Sigmoid colon (tissue), 7 donors: ENCODE measurements around the gene NRF1. TPM values are rescaled to one million over a fixed set of nuclear protein-coding genes. Genes with fewer than 3 reads are reported as not detected.
A peak's percentile ranks its signal among the peaks of the same experiment; 100 is the strongest.

ENCODE experiments used
- DNase-seq: peaks from one replicate; pipeline ENCODE4 v3.0.0-alpha.2; 2019
- H3K27ac ChIP-seq, 4 donors: fragments of 200-600 bp; sonication (generic); one replicate each; pipeline ENCODE4 v1.5.1; 2016 to 2019; ENCODE audit warnings: mild to moderate bottlenecking in 1 of 4
- H3K27me3 ChIP-seq, 3 donors: fragments of 200-600 bp; sonication (generic); one replicate each; pipeline ENCODE4 v1.5.1; 2019; ENCODE audit warnings: mild to moderate bottlenecking in 1 of 3
- H3K36me3 ChIP-seq, 4 donors: fragments of 200-600 bp; sonication (generic); one replicate each; pipeline ENCODE4 v1.5.1; 2016 to 2019
- H3K4me1 ChIP-seq, 4 donors: fragments of 200-600 bp; sonication (generic); one replicate each; pipeline ENCODE4 v1.5.1; 2017 to 2019
- H3K4me3 ChIP-seq, 4 donors: fragments of 200-600 bp; sonication (generic); one replicate each; pipeline ENCODE4 v1.5.1; 2017 to 2019; ENCODE audit warnings: mild to moderate bottlenecking in 2 of 4, moderate library complexity in 1 of 4
- H3K9me3 ChIP-seq, 4 donors: fragments of 200-600 bp in 3 of 4; sonication (generic) in 3 of 4; one replicate each; pipeline versions ENCODE4 v1.5.1 to v1.6.1; 2013 to 2019
- EP300 ChIP-seq, 4 donors: sonication (generic); formaldehyde crosslinking; IDR thresholded peaks; one replicate each; pipeline ENCODE4 v1.6.1; 2017; ENCODE audit warnings: antibody characterized with exemption in 4 of 4
- POLR2A ChIP-seq, 2 donors: fragments of 450-650 bp; IDR thresholded peaks; one replicate each; pipeline ENCODE4 v1.6.1; 2016; ENCODE audit warnings: antibody characterized with exemption in 2 of 2, mild to moderate bottlenecking in 2 of 2, moderate library complexity in 2 of 2
- POLR2AphosphoS5 ChIP-seq, 4 donors: sonication (generic); formaldehyde crosslinking; IDR thresholded peaks; one replicate each; pipeline ENCODE4 v1.6.1; 2017; ENCODE audit warnings: antibody characterized with exemption in 4 of 4
- WGBS, 2 donors: extraction: QIAGEN DNeasy Blood & Tissue Kit; methylation state at CpG; one replicate each; pipeline ENCODE4 v1.1.7; 2013; 5-methylcytosine and 5-hydroxymethylcytosine counted together
- intact Hi-C: fragments of 100-400 bp; cut with DNase I; formaldehyde crosslinking; loops from one replicate; pipeline ENCODE4 v1.15.1; 2023
- polyA plus RNA-seq, 3 donors: library from polyadenylated mRNA; stranded (reverse); fragments of 200-250 nt; gene quantifications; one replicate each; pipeline ENCODE4 v1.2.3, GENCODE V29; 2013
- total RNA-seq, 4 donors: library from RNA; depleted of rRNA; stranded (reverse); fragments of >200 nt; gene quantifications; one replicate each; pipeline ENCODE4 v1.1.0, GENCODE V29; 2016
- TF ChIP-seq, protein P1 (sequence below), 4 experiments: fragments of 450-650 bp in 3 of 4; fragments of 200-600 bp in 1 of 4; IDR thresholded peaks; one replicate each; pipeline ENCODE4 v1.5.1; 2016 to 2019; ENCODE audit warnings: antibody characterized with exemption in 4 of 4, mild to moderate bottlenecking in 3 of 4, moderate library complexity in 2 of 4
- donor health status: healthy with polysubstance abuse.
- donor health status: Bipolar disorder and iron deficiency.
- donor health status: healthy.

Gene NRF1
- total and polyA plus RNA-seq, 7 donors: 4.8 to 18.1 (median 15.0) TPM

DNA sequence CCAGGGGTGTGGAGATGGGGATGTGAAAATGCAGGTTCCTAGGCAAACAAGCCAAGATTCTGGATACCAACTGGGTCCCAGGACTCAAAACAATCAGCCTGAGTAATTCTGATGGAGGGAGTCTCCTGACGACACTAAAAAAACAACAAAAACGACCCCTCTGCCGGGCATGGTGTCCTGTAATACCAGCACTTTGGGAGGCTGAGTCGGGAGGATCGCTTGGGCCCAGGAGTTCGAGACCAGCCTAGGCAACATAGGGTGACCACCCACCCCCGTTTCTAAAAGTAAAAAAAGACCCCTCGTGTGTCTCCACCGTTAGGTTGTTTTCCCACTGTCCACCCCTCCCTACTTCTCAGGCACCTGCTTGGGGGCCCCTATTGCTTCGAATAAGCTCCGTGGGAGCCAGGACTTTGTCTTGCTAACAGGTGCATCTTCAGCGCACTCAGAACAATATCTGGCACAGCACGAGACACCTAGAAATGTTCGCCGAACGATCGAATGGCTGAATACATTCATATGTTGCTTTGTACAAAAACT is 743 bp upstream of the NRF1 start:
- 8 to 9% methylated on average over 17 of the region's 17 CpGs for WGBS, 2 donors
- TF ChIP-seq, protein P1, sequence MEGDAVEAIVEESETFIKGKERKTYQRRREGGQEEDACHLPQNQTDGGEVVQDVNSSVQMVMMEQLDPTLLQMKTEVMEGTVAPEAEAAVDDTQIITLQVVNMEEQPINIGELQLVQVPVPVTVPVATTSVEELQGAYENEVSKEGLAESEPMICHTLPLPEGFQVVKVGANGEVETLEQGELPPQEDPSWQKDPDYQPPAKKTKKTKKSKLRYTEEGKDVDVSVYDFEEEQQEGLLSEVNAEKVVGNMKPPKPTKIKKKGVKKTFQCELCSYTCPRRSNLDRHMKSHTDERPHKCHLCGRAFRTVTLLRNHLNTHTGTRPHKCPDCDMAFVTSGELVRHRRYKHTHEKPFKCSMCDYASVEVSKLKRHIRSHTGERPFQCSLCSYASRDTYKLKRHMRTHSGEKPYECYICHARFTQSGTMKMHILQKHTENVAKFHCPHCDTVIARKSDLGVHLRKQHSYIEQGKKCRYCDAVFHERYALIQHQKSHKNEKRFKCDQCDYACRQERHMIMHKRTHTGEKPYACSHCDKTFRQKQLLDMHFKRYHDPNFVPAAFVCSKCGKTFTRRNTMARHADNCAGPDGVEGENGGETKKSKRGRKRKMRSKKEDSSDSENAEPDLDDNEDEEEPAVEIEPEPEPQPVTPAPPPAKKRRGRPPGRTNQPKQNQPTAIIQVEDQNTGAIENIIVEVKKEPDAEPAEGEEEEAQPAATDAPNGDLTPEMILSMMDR (IDR thresholded peaks at IDR 0.05): peak in 1 of 4 experiments; percentile 5
- TF ChIP-seq EP300 (IDR thresholded peaks at IDR 0.05): no peak
- intact Hi-C loops: loop anchor here (5.0 to 10.0 kb wide), 2 partner anchors 217 to 386 kb away; partner anchors contain the start of gene AHCYL2

DNA sequence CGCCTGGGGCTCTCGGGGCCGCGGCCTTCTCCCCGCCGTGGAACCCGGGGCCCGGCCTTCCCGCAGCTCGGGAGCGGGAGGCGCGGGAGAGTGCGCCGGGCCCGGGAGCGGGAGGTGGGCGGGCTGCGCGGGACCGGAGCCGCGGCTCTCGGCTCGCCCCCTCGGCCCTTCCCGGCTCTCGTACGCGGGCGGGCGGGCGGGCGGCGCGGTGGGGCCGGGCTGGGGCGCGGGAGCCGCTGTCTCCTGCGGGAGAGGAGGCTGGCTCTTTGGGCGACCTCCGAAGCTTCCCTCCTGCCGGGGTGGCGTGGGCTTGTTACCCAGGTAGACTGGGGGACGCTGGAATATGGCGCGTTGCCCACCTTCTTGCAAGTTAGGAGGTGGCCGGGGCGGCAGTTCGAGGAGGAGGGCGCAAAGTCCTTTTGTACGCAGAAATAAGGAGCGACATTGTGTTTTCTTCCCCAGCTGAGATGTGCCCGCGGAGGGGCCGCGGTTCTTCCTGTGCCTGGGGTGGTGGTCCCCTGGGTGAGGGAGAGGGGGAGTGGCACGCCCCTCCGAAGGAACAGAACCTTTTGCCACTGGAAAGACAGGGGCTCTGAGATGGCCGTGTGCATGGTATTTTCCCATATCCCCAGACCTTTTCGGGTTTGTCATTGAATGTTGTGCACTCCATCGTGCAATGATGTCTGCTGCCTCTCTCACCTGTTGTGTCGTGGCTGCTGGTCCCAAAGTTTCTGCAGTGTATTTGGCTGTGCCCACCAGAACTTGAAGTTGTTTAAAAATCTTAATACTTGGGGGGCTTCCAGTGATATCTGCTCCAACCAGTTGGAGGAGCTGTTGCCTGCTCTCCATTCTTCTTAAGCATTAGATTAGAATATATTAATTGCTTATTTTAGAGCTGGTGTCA is 844 bp downstream of the NRF1 start:
- TF ChIP-seq EP300 (IDR thresholded peaks at IDR 0.05): no peak
- TF ChIP-seq, protein P1 (IDR thresholded peaks at IDR 0.05): peak; percentile 27 to 60 (median 48)
- peak; percentile 88 for DNase-seq
- Histone ChIP-seq H3K27ac (peak overlapping the region; percentile 93 to 96 (median 94)), H3K27me3 (no peaks in the 10 kb centered on the region), H3K4me1 (peaks cover 0 to 57% (median 41%) of the 10 kb centered on the region in 4 donors), H3K4me3 (peak overlapping the region; percentile 73 to 83 (median 74)), H3K9me3 (no peaks in the 10 kb centered on the region), H3K36me3 (no peaks in the 10 kb centered on the region)
- 0 to 1% methylated on average over 64 of the region's 64 CpGs for WGBS, 2 donors
- intact Hi-C loops: loop anchor here (5.0 to 10.0 kb wide), 2 partner anchors 215 to 388 kb away; partner anchors contain the start of gene AHCYL2

More for the DNA sequence above, 743 bp upstream of the NRF1 start:
- peak overlapping the region; percentile 73 to 83 (median 74) for H3K4me3 ChIP-seq
- DNase-seq: no peak
- peaks cover 0 to 43% (median 28%) of the 10 kb centered on the region in 4 donors for H3K4me1 ChIP-seq
- no peaks in the 10 kb centered on the region for H3K27me3 ChIP-seq
- peak overlapping the region; percentile 93 to 96 (median 94) for H3K27ac ChIP-seq
- H3K9me3 ChIP-seq: no peaks in the 10 kb centered on the region
- no peaks in the 10 kb centered on the region for H3K36me3 ChIP-seq

DNA sequence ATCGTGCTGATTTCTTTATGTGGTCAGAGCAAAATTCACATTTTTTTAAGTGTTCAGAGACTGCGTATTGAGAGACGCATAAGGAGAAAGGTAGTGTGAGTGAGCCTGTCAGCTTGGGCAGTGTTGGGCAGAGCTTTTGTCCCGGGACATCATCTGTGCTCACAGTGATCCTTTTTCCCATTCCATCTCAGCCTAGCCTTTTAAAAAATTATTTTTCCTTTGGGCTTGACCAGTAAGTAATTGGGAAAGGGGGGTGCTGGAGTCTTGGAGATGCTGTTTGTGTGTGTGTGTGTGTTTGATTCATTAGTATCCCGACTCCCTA is 1.5 kb downstream of the NRF1 start:
- 7 to 29% methylated on average over 5 of the region's 5 CpGs for whole genome bisulfite sequencing, 2 donors
- H3K36me3 ChIP-seq: no peaks in the 10 kb centered on the region
- intact Hi-C loops: loop anchor here (5.0 to 10.0 kb wide), 2 partner anchors 214 to 388 kb away; partner anchors contain the start of gene AHCYL2
- peaks cover 0 to 63% (median 47%) of the 10 kb centered on the region in 4 donors for H3K4me1 ChIP-seq
- peak overlapping the region; percentile 73 to 83 (median 74) for H3K4me3 ChIP-seq
- TF ChIP-seq POLR2AphosphoS5 (IDR thresholded peaks at IDR 0.05) (no peak), POLR2A (IDR thresholded peaks at IDR 0.05) (no peak), EP300 (IDR thresholded peaks at IDR 0.05) (no peak)
- TF ChIP-seq, protein P1 (IDR thresholded peaks at IDR 0.05): no peak
- no peaks in the 10 kb centered on the region for H3K9me3 ChIP-seq
- peak overlapping the region; percentile 93 to 96 (median 94) for H3K27ac ChIP-seq
- H3K27me3 ChIP-seq: no peaks in the 10 kb centered on the region
- no peak for DNase-seq

DNA sequence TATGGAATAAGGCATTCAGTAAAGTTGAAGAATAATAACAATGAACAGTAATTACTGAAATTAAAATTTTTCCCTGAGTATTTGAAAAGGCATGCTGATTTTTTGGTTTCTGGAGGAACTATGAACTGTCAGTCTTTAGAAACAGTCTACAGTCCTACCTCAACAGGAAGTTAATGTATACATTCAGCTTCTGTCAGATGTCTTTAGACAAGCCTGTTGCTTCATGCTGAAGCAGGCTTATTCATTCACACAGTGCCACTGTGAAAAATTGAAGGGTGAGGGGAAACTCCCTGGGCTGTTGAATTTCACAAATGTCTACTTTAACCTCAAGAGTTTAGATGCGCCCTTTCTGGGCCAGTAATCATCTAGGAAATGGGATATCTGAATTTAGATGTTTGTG is 3.5 kb downstream of the NRF1 start:
- TF ChIP-seq POLR2A (IDR thresholded peaks at IDR 0.05): no peak
- TF ChIP-seq, protein P1 (IDR thresholded peaks at IDR 0.05): no peak
- TF ChIP-seq POLR2AphosphoS5 (IDR thresholded peaks at IDR 0.05): no peak
- no peak for TF ChIP-seq EP300 (IDR thresholded peaks at IDR 0.05)
- Histone ChIP-seq H3K36me3 (no peaks in the 10 kb centered on the region), H3K9me3 (no peaks in the 10 kb centered on the region), H3K4me1 (peaks cover 0 to 64% (median 47%) of the 10 kb centered on the region in 4 donors), H3K27ac (no peak overlapping the region), H3K27me3 (no peaks in the 10 kb centered on the region), H3K4me3 (no peak overlapping the region)
- WGBS, 2 donors: 55 to 88% methylated on average over 1 of the region's 1 CpG
- intact Hi-C loops: loop anchor here (10.0 kb wide), 1 partner anchor 390 kb away; the partner anchor contains the start of gene AHCYL2
- DNase-seq: no peak
